Right kidney (tissue), 9 donors: ENCODE results near the gene SGSM2.
A peak's percentile ranks its signal among the peaks of the same experiment; 100 is the strongest.
"Not testable (repeated sequence)": the region's sequence is repeated elsewhere in the genome, so short reads cannot be mapped to it uniquely, and the experiment has no call there.

ENCODE experiments used
- DNase-seq: peaks from one replicate; pipeline ENCODE4 v3.0.0-alpha.2; 2016
- long read RNA-seq, 8 donors: transcript quantifications; one replicate each; lab custom pipeline, GENCODE V29; 2026

Gene SGSM2
- long read RNA-seq, donor 1, full-length matches to known transcripts = 9 of 9 reads
- long read RNA-seq, donor 1, partial matches to known transcripts = 0 of 9 reads
- long read RNA-seq, donor 1, other reads (novel, unspliced or antisense) = 0 of 9 reads
- long read RNA-seq, donor 2, partial matches to known transcripts = 0 of 2 reads
- long read RNA-seq, donor 2, other reads (novel, unspliced or antisense) = 0 of 2 reads
- long read RNA-seq, donor 3, full-length matches to known transcripts = 5 of 28 reads
- long read RNA-seq, donor 3, partial matches to known transcripts = 23 of 28 reads
- long read RNA-seq, donor 3, other reads (novel, unspliced or antisense) = 0 of 28 reads
- long read RNA-seq, donor 4, full-length matches to known transcripts = 7 of 41 reads
- long read RNA-seq, donor 4, partial matches to known transcripts = 34 of 41 reads
- long read RNA-seq, donor 4, other reads (novel, unspliced or antisense) = 0 of 41 reads
- long read RNA-seq, donor 5, full-length matches to known transcripts = 7 of 20 reads
- long read RNA-seq, donor 5, partial matches to known transcripts = 13 of 20 reads
- long read RNA-seq, donor 5, other reads (novel, unspliced or antisense) = 0 of 20 reads
- long read RNA-seq, donor 6, partial matches to known transcripts = 5 of 9 reads
- long read RNA-seq, donor 6, other reads (novel, unspliced or antisense) = 0 of 9 reads
- long read RNA-seq, donor 7 = 0 reads
- long read RNA-seq, donor 8, full-length matches to known transcripts = 5 of 5 reads
- long read RNA-seq, donor 8, partial matches to known transcripts = 0 of 5 reads
- long read RNA-seq, donor 8, other reads (novel, unspliced or antisense) = 0 of 5 reads

- DNase-seq = peak; percentile 79
Observed at GRCh38 chr17:2336852-2337543, at the start of gene SGSM2. SGSM2 (plus strand) TSS chr17:2337501; CDS start chr17:2337689, 188 bp downstream.

GRCh38 chr17:2289878-2290478 lies 47.3 kb upstream of the SGSM2 start:
- DNase-seq = no peak

- DNase-seq = no peak
Observed at GRCh38 chr17:2292100-2292499, 45.2 kb upstream of the SGSM2 start.

GRCh38 chr17:2295575-2295974 lies 41.7 kb upstream of the SGSM2 start:
- no peak for DNase-seq

- DNase-seq = no peak
Observed at GRCh38 chr17:2297023-2297422, 40.3 kb upstream of the SGSM2 start.

GRCh38 chr17:2299136-2299535 lies 38.2 kb upstream of the SGSM2 start:
- DNase-seq = no peak

- no peak for DNase-seq
Observed at GRCh38 chr17:2299756-2300155, 37.5 kb upstream of the SGSM2 start.

- no peak for DNase-seq
Observed at GRCh38 chr17:2302778-2303203, 34.5 kb upstream of the SGSM2 start.

GRCh38 chr17:2303204-2304188 lies 33.8 kb upstream of the SGSM2 start, which contains the start of the genes SMG6 and SRR:
SMG6 (minus strand) TSS chr17:2303785; CDS start chr17:2303720, 65 bp downstream.
SRR (plus strand) TSS chr17:2303950; CDS start chr17:2315561, 11,611 bp downstream.
- DNase-seq = peak; percentile 100

- no peak for DNase-seq
Observed at GRCh38 chr17:2304931-2305330, 32.4 kb upstream of the SGSM2 start.

GRCh38 chr17:2309338-2310154 lies 27.8 kb upstream of the SGSM2 start:
- no peak for DNase-seq

GRCh38 chr17:2312736-2313135 lies 24.6 kb upstream of the SGSM2 start:
- no peak for DNase-seq

- not testable (repeated sequence) for DNase-seq
Observed at GRCh38 chr17:2316916-2317205, 20.4 kb upstream of the SGSM2 start.

- no peak for DNase-seq
Observed at GRCh38 chr17:2317796-2318195, 19.5 kb upstream of the SGSM2 start.

- DNase-seq = no peak
Observed at GRCh38 chr17:2319051-2319450, 18.2 kb upstream of the SGSM2 start.

- no peak for DNase-seq
Observed at GRCh38 chr17:2321399-2321798, 15.9 kb upstream of the SGSM2 start.

- no peak for DNase-seq
Observed at GRCh38 chr17:2323629-2324314, 13.5 kb upstream of the SGSM2 start.

- DNase-seq = no peak
Observed at GRCh38 chr17:2331303-2331702, 6.0 kb upstream of the SGSM2 start.

GRCh38 chr17:2335726-2336214 lies 1.5 kb upstream of the SGSM2 start:
- DNase-seq = no peak
